AG09319 (cell line): ENCODE data around the gene SSPN.

Experiments used
- DNase-seq: peaks from one replicate; pipeline ENCODE4 v3.0.0-alpha.2; 2010; ENCODE audit warnings: low read depth; ENCODE audit errors: extremely low read depth
- CTCF ChIP-seq: IDR thresholded peaks from 2 replicates; pipeline ENCODE4 v1.5.1; 2011; ENCODE audit warnings: low read depth, mild to moderate bottlenecking, inconsistent platforms, low read length, moderate library complexity

The SSPN gene

GRCh38 chr12:26295001-26295400 lies 99.6 kb downstream of the SSPN start:
- TF ChIP-seq CTCF, result no peak
- DNase-seq, result no peak

DNA sequence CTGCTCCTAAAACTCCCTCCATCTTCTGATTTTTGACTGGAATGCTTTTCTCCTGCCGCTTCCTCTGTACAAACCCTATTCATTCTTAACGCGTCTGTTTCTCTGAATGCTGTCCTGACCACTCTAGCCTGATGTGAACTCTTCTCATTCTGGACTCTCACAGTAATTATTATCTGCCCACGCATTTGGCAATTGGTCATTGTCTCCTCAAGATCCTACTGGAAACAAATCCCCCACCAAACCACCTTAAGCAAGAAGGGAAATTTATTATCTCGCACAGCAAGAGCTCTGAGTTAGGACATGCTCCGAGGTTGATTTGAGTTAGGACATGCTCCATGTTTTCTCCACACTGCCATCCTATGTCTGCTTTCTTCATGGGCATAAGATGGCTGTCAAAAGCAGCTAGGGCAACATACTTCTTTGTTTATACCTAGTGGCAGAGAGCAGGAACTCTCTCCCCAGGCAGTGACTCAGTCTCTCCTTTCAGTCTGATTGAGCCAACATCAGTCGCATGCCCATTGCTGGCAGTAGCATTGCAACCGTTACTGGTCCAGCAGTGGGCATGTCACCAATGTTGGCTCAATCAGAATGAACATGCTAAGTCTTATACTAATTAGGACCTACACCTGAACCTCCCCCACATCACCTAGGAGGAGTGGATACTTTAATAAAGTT lies 102.2 kb downstream of the SSPN start:
- no peak for DNase-seq
- no peak for TF ChIP-seq CTCF

DNA sequence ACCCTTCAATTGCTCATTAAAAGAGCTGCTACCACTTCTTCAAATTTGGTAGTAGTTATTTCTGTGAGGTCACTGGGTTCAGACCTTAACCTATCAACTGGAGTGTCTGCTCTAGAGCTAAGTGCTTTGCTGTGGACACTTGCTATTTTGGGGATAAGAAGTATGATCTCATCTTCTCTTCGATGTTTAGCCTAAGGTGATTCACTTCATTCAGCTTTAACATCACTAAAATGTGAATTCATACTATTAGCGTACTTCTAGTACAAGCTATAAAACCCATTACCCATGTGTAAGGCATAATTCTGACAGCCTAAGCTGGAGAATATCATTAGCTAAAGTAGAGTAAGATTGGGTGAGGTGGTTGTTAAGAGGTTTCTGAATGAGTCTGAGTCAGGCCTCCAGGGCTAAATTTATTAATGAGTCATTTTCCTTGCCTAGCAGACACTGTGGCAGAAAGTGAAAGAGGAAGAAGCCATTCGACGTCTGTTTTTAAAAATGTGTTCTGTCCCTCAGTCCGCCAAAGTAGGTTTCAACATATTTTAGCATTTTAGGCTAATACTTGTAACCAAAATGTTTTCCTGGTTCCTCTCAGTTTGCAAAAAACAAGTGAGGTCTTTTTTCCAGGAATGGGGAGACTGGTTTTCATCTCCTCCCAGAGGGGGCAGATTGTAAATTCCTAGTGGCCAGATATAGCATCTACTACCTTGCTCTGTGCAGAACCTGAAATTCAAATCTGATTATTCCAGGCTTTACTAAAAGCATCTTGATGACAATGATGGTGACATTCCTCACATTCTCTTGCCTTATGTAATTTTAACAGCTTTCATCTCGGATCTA lies 103.6 kb downstream of the SSPN start:
- DNase-seq, result no peak
- TF ChIP-seq CTCF, result peak; percentile 12

DNA sequence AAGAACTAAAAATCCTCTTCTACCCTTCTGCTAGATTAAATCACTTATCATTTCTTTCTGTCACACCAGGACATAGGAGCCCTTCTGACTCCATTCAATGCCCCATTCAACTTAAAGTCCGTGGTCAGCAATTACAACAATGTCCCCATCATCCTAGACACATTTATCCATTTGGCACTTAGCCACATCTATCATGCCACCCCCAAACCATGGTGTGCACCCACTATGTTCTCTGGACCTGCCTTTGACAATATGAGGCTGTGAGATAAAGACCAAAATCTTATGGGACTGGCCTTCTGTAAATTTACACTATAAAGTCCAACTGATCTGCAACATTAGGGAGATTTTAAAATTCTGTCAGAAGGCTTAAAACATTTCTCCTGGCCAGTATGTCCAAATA lies 104.4 kb downstream of the SSPN start:
- no peak for TF ChIP-seq CTCF
- DNase-seq, result no peak
